Measurements from ENCODE around the gene GLYR1.
A peak's percentile ranks its signal among the peaks of the same experiment; 100 is the strongest.

Gene GLYR1

DNA sequence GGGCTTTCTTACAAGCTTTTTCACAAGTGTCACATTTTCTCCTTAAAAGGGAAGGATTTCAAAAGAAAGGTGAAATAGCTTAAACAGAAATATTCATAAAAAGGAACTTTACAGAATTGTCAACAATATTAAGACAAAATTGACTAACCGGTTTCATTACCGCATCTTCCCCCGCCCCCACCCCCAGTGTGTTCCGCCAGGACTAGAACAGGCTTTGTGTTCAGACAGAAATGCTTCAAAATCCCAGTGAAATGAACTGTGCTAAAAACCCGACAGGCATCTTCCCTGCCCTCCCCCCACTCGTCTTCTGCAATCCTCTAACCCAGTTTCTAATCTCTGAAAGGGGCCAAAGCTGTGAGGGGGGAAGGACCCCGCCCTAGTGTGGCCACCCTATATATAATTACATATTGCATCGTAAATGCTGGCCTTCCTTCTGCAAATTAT, 43.7 kb downstream of the GLYR1 start:
- DNase-seq, result no peak

DNA sequence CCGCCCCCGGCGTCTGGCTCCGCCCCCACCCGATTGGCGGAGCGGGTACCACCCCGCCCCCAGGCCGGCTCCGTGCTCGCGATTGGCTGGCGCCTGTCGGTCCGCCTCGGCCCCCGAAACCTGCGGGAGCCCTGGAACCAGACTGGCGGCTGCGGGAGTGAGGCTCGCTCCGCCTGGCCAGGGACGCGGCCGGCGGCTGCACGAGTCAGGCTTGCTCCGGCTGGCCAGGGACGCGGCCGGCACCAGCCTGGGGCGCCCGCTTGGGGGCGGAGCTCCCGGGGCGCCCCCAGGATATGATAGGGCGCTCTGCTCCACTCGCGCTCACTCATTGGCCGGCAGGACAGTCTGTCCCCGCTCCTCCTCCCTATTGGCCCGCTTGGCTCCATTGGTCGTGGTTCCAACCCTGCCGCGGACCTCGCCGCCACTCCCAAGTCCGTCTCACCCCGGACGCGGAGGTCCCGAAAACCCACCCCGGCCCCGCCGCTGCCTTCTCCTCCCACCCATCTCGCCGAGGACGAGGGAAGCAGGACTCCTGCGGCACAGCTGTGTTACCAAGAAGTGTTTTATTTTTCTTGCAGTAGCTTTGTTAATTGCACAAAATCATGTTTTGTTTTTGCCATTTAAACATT, 44.3 kb downstream of the GLYR1 start:
- DNase-seq, result peak; percentile 91

DNA sequence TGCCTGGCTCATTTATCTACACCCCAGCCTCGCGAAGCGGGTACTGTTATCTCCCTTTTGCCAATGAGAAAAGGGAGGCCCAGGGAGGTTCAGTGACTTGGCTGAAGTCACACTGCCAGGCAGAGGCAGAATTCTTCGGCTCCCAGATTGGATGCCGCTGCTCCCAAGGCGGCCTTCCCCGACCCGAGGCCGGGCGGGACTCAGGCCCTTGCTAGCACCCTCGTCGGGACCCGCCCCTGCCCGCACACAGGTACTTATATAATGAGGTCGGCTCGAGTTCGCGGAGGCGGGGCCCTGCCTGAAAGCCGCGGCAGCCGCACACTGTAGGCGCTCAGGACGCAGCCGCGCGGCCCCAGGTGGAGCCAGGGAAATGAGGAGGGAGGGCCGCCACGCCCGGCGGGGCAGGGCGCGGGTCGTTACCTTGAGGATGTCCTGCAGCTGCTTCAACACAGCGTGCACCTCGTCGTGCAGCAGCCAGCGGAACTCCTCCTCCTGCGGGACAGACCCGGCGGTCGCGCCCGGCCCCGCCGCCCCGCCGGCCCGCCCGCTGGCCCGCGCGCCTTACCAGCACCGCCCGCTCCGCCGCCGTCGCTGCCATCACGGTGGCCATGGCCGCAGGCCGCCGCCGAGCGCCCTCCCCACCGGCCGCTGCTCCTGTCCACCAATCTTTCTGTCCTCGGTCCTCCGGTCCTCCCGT, 45.0 kb downstream of the GLYR1 start, which contains the start of gene ROGDI:
Gene ROGDI (minus strand): TSS at position 672 of the 697 bp plus-strand sequence. CDS start 62 bp downstream, at position 610.
- DNase-seq, result peak; percentile 73

DNA sequence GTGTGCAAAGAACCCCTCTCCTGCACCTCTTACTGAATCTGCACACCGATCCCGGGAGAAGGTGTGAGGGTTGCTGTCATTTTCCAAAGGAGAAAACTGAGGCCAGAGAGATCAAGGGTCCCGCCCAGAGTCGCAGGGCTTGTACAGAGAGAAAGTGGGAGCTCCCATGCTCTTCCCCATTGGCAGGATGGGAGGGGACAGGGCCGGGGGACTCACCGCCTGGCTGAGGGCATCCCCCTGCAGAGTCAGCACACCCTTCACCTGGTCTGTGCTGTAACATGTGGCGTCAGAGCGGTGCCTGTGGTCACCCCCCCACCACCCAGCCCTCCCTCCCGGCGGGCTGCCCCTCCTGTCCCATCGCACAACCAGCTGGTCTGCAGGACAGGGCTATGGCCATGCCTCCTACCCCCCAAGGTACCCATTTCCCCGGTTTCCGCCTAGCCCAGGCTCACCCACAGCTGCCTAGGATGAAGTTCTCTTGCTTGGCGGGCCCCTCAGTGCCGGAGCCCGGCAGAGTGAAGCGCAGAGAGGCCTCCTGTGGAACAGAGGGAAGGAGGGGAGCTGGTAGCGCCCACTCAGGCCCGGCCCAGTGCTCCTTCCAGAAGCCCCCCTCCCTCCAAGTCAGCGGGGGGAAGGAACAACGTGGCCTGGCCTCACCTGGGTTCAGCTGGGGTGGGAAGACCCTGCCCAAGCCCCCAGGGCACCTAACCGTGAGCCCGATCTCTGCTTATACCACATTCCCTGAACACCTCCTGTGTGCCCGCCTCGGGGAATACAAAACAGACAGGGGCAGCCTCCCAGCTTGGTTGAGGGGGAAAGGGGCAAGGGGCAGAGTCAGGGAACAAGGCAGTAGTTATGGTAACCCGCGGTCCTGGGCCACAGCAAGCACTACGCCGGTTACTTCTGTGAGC, 45.8 kb downstream of the GLYR1 start:
- no peak for DNase-seq

DNA sequence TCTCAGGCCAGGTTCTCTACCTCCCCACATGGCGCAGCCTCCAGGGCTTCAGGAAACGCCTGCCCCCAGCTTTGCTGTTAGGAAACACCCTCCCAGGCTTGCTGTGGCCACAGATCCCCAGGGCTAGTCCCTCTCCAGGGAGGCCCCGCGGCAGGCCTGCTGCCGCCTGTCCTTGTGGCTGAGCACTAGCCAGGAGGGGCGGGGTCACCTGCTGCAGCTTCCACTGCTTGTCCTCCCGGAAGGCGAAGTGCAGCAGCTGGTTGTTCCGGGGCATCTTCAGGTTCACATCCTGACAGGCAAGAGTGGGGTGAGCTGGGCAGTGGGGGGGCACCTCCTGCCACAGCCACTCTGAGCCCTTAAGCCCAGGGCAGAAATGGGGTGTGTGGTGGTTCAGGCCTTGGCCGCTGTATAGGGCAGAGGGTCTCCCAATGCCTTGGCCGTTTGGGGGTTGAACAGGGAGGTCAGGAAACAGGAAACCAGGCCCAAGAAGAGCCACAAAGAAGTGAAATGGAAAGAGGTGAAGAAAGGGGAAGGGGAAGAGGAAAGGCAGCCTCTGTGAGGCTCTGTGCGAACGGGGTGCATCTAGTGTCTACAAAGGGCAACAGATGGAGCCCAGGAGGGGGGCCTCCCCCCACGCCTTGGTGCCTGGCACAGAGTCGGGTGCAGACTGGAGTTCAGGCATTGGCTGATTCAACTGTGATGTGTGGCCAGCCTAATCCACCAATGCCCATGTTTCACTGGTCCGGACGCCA, 46.6 kb downstream of the GLYR1 start:
- DNase-seq, result no peak

DNA sequence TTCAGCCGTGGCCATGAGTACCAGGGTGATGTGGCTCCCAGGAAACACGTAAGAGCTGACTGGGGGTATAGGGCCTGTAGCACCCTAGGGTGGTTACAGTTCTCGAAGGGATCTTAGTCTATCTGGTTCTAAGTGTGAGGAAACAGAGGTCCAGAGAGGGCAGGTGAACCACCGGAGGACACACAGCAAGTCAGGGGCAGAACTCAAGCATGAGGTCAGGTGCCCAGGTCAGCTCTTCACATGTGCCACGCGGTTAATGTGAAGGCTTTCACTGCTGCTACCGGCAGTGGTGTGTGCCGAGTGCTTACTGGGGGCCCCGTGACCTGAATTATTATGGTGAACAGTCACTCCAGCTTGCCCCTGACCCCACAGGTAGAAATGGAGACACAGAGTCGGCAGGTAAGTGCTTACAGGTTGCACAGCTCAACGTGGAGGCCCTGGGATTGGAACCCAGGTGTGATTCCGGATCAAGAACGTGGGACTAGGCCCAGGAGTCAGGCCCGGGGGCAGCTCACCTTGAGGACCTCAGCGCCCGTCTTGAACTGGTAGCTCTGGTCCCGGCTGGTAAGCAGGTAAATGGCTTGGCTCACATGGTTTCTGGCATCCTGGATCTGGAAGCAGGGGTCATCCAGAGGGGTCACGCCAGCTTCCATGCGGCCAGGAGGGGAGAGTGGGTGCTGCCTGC, 47.8 kb downstream of the GLYR1 start:
- DNase-seq, result no peak

DNA sequence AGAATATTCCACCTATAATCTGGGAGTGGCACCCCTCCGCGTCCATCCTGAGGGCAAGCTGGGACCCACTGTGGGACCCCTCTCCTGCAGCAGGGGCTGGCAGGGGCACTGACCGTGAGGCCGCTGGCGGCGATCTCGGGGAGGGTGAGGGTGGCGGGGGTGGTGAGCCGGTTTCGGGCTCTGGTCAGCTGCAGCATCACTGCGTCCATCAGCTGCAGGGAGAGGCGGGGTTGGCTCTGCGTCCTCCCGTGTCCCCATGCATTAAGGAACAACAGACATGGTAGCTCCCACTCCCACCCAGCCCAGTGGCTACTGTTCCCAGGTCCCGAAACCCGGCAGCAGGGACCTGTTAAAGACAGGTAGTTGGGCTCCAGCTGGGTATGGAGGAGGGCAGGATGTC, 48.6 kb downstream of the GLYR1 start:
- no peak for DNase-seq

DNA sequence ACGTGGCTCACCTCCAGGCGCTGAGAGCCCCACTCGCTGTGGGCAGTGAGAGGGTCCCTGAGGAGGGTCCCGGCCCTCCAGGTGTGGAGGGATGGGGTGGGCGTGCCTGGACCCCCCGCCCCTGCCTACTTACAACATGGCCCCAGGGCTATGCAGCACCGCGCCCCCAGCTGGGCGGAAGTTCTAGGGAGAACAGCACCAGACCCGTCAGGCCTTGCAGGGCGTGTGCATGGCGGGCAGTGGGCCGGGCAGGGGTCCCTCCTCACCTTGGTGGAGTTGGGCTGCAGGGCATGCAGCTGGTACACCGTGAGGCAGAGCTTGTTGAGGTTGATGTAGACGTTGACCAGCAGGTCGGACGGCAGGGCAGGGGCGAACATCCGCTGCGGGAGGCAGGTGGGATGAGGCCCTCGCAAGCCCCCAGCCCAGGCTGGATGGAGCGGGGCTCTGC, 49.3 kb downstream of the GLYR1 start:
- DNase-seq, result no peak

DNA sequence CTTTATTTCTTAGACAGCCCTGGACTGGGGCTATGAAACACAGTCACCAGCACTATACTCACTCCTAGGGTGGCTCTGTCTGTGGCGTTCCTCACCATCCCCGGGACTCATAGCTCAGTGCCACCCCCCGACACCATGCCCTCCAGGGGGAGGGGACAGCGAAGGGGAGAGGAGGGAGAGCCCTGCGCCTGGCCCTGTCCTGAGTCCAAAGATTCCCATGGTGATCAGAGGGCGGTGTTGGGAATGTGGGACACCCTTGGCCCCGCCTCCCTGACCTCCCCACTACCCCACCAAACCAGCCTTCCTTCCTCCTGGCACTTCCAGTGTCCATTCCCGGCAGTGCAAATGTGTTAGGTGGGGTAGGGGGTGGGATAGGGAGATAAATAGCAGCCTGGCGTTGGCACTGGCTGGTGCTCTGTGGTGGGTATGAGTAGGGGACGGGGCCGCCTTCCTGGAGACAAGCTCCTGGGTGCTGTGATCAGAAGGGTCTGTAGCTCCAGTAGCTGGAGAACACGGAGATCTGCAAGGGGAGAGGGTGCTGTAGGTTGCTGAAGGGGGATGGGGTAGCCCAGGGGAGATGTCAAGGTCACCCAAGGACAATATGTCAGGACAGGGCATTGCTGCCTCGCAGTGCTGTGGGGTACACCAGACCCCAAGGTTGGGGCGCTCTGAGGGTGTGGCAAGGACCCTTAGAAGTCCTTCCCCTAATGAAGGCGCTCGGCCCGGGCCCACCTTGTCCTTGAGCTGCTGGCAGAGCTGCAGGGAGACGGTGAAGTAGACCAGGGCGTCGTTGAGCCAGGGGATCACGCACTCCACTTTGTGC, 49.9 kb downstream of the GLYR1 start:
- DNase-seq, result no peak

DNA sequence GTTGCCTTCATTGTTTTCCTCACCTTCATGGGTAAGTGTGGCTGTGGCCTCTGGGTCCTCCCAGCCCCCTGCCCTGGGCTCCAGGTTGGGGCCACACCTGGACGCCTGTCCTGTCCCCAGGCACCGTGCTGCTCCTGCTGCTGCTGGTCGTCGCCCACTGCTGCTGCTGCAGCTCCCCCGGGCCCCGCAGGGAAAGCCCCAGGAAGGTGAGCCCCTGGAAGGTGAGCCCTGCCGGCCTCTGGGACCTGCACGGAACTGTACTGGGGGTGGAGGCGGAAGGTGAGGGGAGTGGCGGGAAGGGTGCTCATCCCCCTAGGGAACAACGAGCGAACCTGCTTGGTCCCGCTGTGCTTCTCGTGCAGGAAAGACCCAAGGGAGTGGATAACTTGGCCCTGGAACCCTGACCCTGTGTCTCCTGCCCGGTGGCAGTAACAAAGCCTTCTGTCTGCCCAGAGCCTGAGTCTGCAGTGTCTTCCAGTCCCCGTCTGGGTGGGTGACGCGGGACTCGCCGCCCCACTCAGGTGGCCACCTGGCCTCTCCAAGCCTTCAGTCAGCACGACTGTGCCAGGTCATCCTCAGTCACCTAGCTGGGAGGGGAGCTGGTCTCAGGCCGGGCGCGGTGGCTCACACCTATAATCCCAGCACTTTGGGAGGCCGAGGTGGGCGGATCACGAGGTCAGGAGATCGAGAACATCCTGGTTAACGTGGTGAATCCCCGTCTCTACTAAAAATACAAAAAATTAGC, 51.1 kb downstream of the GLYR1 start:
- DNase-seq, result no peak

DNA sequence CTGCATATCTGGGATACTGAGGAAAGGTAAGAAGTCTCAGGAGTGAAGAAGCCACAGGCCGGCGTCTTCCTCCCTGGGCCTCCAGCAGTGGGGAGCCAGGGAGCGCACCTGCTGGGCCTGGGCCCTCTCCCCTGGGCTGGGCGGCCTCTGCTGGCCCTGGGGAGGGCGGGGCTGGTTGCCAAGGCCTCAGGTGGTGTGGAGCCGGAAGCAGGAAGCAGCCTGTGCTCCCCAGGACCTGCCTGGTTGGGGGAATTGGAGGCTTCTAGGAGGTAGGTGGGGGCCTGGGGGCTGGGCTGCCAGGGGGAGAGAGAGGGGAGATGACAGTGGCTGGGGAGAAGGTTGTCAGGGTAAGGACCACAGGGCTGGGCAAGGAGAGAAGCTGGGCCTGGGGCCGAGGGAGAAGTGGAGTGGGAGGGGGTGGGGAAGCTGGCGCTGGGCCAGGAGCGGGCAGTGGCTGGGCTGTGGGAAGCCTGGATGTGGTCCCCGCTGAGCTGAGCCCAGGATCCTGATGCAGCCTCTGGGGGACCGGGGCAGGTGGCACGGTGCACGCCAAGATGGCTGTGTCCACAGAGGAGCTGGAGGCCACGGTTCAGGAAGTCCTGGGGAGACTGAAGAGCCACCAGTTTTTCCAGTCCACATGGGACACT, 51.8 kb downstream of the GLYR1 start, which contains the start of gene SMIM22:
Gene SMIM22 (plus strand): TSS at position 189 of the 647 bp plus-strand sequence. CDS start 366 bp downstream, at position 555.
- no peak for DNase-seq

DNA sequence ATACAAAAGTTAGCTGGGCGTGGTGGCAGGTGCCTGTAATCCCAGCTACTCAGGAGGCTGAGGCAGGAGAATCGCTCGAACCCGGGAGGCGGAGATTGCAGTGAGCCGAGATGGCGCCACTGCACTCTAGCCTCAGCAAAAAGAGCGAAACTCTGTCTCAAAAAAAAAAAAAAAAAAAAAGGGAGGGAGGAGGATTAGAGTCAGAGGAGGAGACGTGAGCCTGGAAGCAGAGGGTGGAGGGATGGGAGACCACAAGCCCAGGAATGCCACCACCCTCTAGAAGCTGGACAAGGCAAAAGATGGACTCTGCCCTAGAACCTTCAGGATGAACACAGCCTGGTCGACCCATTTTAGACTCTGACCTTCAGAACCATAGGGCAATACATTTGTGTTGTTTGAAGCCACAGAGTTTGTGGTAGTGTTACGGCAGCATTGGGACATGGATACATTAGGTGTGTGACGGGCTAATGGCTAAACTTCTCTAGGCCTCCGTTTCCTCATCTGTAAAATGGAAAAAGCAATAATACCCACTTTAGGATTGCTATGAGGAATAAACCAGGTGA, 54.1 kb downstream of the GLYR1 start:
- DNase-seq, result no peak

DNA sequence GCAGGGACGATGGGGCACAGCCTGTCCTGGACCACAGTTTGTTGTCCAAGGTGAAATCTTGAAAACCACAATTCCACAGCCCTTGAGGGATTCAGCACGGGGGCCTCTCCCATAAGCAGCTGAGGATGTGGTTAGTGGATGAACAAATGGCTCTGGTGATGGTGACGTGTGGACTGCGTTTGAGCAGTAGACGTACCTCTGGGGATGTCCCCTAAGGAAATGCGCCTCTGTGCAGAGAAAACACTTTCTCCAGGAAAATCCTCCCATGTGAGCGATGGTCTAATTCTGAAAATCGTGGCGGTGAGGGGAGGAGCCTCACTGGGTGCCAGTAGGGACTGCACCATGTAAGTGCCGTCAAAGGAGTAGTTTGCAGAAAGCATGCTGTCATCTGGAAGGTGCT, 56.2 kb downstream of the GLYR1 start:
- no peak for DNase-seq

DNA sequence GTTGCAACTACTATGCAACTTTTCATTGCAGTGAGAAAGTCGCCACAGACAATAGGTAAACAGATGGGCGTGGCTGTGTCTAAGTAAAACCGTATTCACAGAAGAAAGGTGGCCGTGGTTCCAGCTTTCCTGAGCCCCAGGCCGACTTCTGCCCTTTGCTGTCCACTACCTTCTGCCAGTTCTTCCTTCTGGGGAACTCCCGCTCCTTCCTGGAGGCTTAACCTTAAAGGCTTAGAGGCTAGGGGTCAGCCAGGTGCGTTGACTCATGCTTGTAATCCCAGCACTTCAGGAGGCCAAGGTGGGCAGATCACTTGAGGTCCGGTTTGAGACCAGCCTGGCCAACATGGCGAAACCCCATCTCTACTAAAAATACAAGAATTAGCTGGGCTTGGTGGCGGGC, 56.8 kb downstream of the GLYR1 start:
- DNase-seq, result no peak

DNA sequence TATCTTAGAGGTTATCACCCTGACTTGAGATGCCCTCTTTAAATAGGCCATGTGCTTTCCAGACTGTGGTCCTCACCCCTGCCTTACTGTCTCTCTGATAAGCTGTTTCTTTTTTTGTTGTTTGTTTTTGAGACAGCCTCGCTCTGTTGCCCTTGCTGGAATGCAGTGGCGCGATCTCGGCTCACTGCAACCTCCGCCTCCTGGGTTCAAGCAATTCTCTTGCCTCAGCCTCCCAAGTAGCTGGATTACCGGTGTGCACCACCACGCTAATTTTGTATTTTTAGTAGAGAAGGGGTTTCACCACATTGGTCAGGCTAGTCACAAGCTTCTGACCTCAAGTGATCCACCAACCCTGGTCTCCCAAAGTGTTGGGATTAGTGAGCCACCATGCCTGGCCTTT, 58.2 kb downstream of the GLYR1 start:
- no peak for DNase-seq

DNA sequence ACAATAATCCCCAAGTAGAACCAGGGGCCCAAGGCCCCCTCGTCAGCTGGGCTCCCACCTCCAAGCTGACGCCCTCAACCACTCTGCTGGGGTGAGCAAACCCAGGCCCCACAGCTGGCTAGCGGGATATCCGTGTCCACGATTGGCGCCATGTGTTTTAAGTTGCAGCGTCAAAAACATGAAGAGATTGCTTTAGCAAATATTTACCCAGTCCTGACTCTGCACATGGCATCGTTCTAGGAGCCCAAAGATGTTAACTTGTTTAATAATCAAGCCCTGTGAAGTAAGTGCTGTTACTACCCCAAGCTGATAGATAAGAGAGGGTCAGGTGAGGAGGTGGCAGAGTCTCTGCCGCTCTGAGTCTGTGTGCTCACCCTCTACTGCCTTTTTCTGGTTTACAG, 58.6 kb downstream of the GLYR1 start:
- no peak for DNase-seq

DNA sequence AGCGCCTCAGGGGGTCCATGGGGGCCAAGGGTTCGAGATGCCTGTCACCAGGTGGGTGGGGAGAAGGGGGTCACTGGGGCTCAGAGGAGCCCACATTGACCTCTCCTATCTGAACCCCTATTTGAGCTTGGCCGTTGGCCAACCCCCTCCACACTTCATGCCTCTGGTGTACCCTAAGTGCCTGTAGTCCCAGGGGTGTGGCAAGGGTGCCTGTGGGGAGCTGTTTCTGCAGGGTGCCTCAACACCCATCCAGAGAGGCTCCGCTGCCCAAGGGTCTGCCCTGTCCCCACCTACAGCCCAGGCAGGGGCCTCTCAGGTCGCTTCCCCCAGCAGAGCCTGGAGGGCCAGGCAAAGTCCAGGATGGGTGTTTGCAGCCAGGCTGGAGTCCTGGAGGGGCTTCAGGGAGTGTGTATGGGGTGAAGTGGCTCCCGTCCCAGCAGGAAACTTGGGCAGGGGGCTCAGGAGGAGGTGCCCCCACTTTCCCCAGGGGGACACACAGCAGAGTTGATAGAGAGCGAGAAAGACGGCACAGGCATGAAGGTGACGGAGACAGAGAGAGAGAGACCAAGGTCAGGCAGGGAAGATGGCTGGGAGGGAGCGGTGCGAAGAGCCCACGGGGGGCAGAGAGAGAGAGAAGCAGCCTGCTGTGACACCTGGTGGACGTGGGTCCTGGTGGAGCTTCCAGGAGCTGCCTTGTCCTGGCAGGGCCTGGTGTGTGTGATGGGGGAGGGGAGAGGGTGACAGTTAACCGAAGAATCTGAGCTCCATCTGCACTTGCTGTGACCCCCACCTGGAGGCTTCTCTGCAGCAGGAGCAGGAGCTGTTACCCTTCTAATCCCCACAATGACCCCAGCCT, 59.2 kb downstream of the GLYR1 start, which contains the start of gene SEPTIN12:
Gene SEPTIN12 (minus strand): TSS at position 719 of the 856 bp plus-strand sequence. CDS start 700 bp downstream, at position 19.
- DNase-seq, result no peak

DNA sequence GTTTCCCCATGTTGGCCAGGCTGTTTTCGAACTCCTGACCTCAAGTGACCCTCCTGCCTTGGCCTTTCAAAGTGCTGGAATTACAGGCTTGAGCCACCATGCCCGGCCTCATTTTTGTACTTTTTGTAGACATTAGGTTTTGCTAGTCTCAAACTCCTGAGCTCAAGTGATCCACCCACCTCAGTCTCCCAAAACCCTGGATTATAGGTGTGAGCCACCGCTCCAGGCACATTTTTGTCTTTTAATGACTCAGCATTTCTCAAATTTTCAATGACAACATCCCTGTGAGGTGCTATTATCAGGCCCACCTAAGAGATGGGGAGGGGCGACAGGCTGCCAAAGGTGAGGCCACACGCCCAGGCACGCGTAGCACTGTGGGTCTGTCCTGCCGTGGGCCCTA, 60.0 kb downstream of the GLYR1 start:
- DNase-seq, result no peak
